ENCODE data around the gene RABGEF1. TPM values are rescaled to one million over a fixed set of nuclear protein-coding genes. Genes with fewer than 3 reads are reported as not detected.
A peak's percentile ranks its signal among the peaks of the same experiment; 100 is the strongest.
"Not testable (repeated sequence)": the region's sequence is repeated elsewhere in the genome, so short reads cannot be mapped to it uniquely, and the experiment has no call there.

The RABGEF1 gene
- total RNA-seq, 4 donors from 2014 or later: 37.2 to 72.4 (median 43.8) TPM

DNA sequence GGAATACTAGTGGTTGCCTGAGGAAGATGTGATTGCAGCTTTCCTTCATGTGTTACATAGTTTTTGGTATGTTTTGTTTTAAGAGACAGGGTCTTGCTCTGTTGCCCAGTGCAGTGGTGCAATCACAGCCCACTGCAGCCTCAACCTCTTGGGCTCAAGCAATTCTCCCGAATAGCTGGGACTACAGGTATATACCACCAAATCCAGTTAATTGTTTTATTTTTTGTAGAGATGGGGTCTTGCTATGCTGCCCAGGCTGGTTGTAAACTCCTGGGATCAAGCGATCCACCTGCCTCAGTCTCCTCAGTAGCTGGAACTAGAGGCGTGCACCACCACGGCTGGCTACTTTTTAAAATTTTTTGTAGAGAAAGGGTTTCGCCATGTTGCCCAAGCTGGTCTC, 101.4 kb downstream of the RABGEF1 start:
- H3K27me3 ChIP-seq: no peaks in the 10 kb centered on the region
- DNase-seq (ENCODE audit: low spot score in 2 of 2): no peak
- 96% methylated on average over 5 of the region's 5 CpGs for WGBS
- H3K4me3 ChIP-seq: no peak overlapping the region
- H3K4me1 ChIP-seq: peaks cover 18% of the 10 kb centered on the region
- H3K9me3 ChIP-seq: no peaks in the 10 kb centered on the region
- H3K27ac ChIP-seq: no peak overlapping the region
- H3K36me3 ChIP-seq: no peaks in the 10 kb centered on the region
- TF ChIP-seq, protein P1, sequence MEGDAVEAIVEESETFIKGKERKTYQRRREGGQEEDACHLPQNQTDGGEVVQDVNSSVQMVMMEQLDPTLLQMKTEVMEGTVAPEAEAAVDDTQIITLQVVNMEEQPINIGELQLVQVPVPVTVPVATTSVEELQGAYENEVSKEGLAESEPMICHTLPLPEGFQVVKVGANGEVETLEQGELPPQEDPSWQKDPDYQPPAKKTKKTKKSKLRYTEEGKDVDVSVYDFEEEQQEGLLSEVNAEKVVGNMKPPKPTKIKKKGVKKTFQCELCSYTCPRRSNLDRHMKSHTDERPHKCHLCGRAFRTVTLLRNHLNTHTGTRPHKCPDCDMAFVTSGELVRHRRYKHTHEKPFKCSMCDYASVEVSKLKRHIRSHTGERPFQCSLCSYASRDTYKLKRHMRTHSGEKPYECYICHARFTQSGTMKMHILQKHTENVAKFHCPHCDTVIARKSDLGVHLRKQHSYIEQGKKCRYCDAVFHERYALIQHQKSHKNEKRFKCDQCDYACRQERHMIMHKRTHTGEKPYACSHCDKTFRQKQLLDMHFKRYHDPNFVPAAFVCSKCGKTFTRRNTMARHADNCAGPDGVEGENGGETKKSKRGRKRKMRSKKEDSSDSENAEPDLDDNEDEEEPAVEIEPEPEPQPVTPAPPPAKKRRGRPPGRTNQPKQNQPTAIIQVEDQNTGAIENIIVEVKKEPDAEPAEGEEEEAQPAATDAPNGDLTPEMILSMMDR (IDR thresholded peaks at IDR 0.05): no peak
- no peak for TF ChIP-seq EP300 (IDR thresholded peaks at IDR 0.05)
- TF ChIP-seq POLR2AphosphoS5 (IDR thresholded peaks at IDR 0.05): no peak
- TF ChIP-seq POLR2A (IDR thresholded peaks at IDR 0.05): no peak

DNA sequence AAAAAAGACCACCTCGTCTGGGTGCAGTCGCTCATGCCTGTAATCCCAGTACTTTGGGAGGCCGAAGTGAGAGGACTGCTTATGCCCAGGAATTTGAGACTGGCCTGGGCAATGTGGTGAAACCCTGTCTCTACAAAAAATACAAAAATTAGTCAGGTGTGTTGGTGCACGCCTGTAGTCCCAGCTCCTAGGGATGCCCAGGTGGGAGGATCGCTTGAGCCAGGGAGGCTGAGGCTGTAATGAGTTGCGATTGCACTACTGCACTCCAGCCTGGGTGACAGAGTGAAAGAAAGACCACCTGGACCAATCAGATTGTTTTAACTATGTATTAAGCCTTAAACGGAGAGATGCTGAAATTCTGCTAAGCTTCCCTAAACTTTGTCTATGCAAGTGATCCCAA, 103.0 kb downstream of the RABGEF1 start:
- H3K27ac ChIP-seq, H3K27me3 ChIP-seq, H3K36me3 ChIP-seq, H3K9me3 ChIP-seq: not testable (repeated sequence)
- peaks cover 18% of the 10 kb centered on the region for H3K4me1 ChIP-seq
- H3K4me3 ChIP-seq: peak overlapping the region; percentile 70
- 76% methylated on average over 7 of the region's 7 CpGs for WGBS
- peak in 1 of 2 donors; percentile 45 for DNase-seq (ENCODE audit: low spot score in 2 of 2)

GRCh38 chr7:66844552-66845378, 104.2 kb downstream of the RABGEF1 start:
- WGBS: 0% methylated on average over 17 of the region's 61 CpGs
- Histone ChIP-seq H3K27me3 (no peaks in the 10 kb centered on the region), H3K36me3 (no peaks in the 10 kb centered on the region), H3K9me3 (no peaks in the 10 kb centered on the region), H3K27ac (peak overlapping the region; percentile 89), H3K4me3 (peak overlapping the region; percentile 70), H3K4me1 (peaks cover 18% of the 10 kb centered on the region)
- DNase-seq (ENCODE audit: low spot score in 2 of 2): peak; percentile 99
- TF ChIP-seq POLR2A (IDR thresholded peaks at IDR 0.05) (peak; percentile 89 to 96), POLR2AphosphoS5 (IDR thresholded peaks at IDR 0.05) (peak; percentile 69 to 99 (median 93)), EP300 (IDR thresholded peaks at IDR 0.05) (peak; percentile 62)
- TF ChIP-seq, protein P1 (IDR thresholded peaks at IDR 0.05): peak; percentile 24 to 26

DNA sequence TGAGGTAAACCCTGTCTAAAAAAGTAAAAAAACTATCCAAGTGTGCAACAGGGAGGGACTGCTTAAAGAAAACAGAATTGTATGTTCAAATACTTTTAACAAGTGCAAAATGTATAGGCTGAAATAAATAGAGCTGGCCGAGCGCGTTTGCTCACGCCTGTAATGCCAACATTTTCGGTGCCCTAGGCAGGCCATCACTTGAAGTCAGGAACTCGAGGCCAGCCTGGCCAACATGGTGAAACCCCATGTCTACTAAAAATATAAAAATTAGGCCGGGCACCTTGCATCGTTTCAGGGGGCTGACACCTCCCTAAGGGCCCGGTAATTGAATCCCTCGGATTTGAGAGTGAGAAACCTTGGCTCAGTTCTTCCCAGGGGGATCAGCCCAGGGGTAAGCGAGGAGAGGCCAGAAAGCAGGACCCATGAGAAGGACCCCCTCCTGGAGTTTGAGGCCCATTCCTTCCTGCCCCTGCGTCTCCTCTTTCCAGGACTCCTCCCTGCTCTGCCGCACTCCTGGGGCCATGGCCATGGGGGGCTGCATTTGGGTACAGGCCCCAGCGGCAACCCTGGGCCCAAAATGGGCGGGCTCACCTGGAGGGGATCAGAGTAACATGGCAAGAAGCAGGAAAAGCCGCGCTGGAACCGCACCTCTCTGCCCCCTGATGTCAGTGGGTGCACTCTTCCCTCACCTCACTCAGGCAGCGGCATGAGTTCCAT, 105.0 kb downstream of the RABGEF1 start:
- peak; percentile 72 to 74 for DNase-seq (ENCODE audit: low spot score in 2 of 2)
- no peaks in the 10 kb centered on the region for H3K36me3 ChIP-seq
- peak overlapping the region; percentile 89 for H3K27ac ChIP-seq
- H3K4me1 ChIP-seq: peaks cover 18% of the 10 kb centered on the region
- H3K27me3 ChIP-seq: no peaks in the 10 kb centered on the region
- H3K9me3 ChIP-seq: no peaks in the 10 kb centered on the region
- WGBS: 68% methylated on average over 18 of the region's 19 CpGs
- H3K4me3 ChIP-seq: peak overlapping the region; percentile 70
- TF ChIP-seq POLR2A (IDR thresholded peaks at IDR 0.05): no peak
- TF ChIP-seq, protein P1 (IDR thresholded peaks at IDR 0.05): no peak
- TF ChIP-seq EP300 (IDR thresholded peaks at IDR 0.05): no peak
- no peak for TF ChIP-seq POLR2AphosphoS5 (IDR thresholded peaks at IDR 0.05)

GRCh38 chr7:66846096-66846445, 105.5 kb downstream of the RABGEF1 start:
- not testable (repeated sequence) for DNase-seq (ENCODE audit: low spot score in 2 of 2); H3K36me3 ChIP-seq; H3K27me3 ChIP-seq; H3K4me3 ChIP-seq; H3K9me3 ChIP-seq
- H3K4me1 ChIP-seq: peaks cover 18% of the 10 kb centered on the region
- 100% methylated on average over 4 of the region's 4 CpGs for WGBS
- peak overlapping the region; percentile 89 for H3K27ac ChIP-seq

GRCh38 chr7:66847523-66847855, 107.0 kb downstream of the RABGEF1 start:
- peaks cover 18% of the 10 kb centered on the region for H3K4me1 ChIP-seq
- WGBS: 75% methylated on average over 2 of the region's 2 CpGs
- not testable (repeated sequence) for H3K36me3 ChIP-seq, H3K27ac ChIP-seq, H3K27me3 ChIP-seq, H3K9me3 ChIP-seq, H3K4me3 ChIP-seq
- DNase-seq (ENCODE audit: low spot score in 2 of 2): peak in 1 of 2 donors; percentile 0
